IMR-90 (cell line): Measurements from ENCODE around the gene WARS2. TPM values are rescaled to one million over a fixed set of nuclear protein-coding genes. Genes with fewer than 3 reads are reported as not detected.

Source experiments
- ATAC-seq: fragments of 200-7000 bp; cut with Tn5 transposase; 2 replicates; pipeline ENCODE4 v1.9.1; 2020; ENCODE audit warnings: low read depth, mild to moderate bottlenecking, moderate library complexity
- BruUV-seq: library from RNA; stranded (reverse); fragments of 400-500 nt; replicated peaks from 2 replicates; lab custom pipeline; 2021; lab: Mats Ljungman, UMichigan
- CTCF ChIA-PET: fragments of 300-600 bp; formaldehyde crosslinking; extraction: SDS; loops from one replicate; lab custom pipeline; 2021; ENCODE audit warnings: antibody characterized with exemption; lab: Yijun Ruan, JAX
- POLR2A ChIA-PET: fragments of 300-600 bp; sonication (Branson Sonifier 250); formaldehyde crosslinking; loops from one replicate; lab custom pipeline; 2022; ENCODE audit warnings: antibody characterized with exemption; ENCODE audit not compliant: unreplicated experiment; lab: Charles Lee
- DNase-seq: peaks from one replicate; pipeline ENCODE4 v3.0.0; 2013
- H2AFZ ChIP-seq: replicated peaks from 2 replicates; pipeline ENCODE3; 2013; ENCODE audit warnings: low read length, mild to moderate bottlenecking; ENCODE audit not compliant: poor library complexity
- H2AK5ac ChIP-seq: 2 replicates; pipeline ENCODE4 v1.6.1; 2013; ENCODE audit warnings: low read depth, low read length, inconsistent platforms
- H2AK9ac ChIP-seq: replicated peaks from 2 replicates; pipeline ENCODE3; 2013; ENCODE audit warnings: mild to moderate bottlenecking, low read depth, low read length, moderate library complexity; ENCODE audit not compliant: poor library complexity
- H2BK120ac ChIP-seq: 2 replicates; pipeline ENCODE4 v1.6.1; 2013; ENCODE audit warnings: low read depth, low read length, inconsistent platforms
- H2BK15ac ChIP-seq: 3 replicates; pipeline ENCODE4 v1.6.1; 2013; ENCODE audit warnings: low read depth, low read length, inconsistent platforms
- H2BK20ac ChIP-seq: 2 replicates; pipeline ENCODE4 v1.6.1; 2013; ENCODE audit warnings: low read depth, mild to moderate bottlenecking, inconsistent platforms, low read length, moderate library complexity
- H2BK5ac ChIP-seq: 2 replicates; pipeline ENCODE4 v1.6.1; 2013; ENCODE audit warnings: mild to moderate bottlenecking, low read depth, low read length, inconsistent platforms; ENCODE audit not compliant: poor library complexity, severe bottlenecking
- H3K14ac ChIP-seq: replicated peaks from 2 replicates; pipeline ENCODE4 v1.6.1; 2013; ENCODE audit warnings: low read depth, low read length, inconsistent platforms
- H3K18ac ChIP-seq: 2 replicates; pipeline ENCODE4 v1.6.1; 2013; ENCODE audit warnings: low read depth, low read length, control low read depth
- H3K23ac ChIP-seq: 2 replicates; pipeline ENCODE4 v1.6.1; 2013; ENCODE audit warnings: low read depth, low read length, inconsistent platforms
- H3K27ac ChIP-seq: 2 replicates; pipeline ENCODE4 v1.5.1; 2013; ENCODE audit warnings: mild to moderate bottlenecking, control low read depth, low read length; ENCODE audit not compliant: insufficient read depth
- H3K27me3 ChIP-seq: 2 replicates; pipeline ENCODE4 v1.6.1; 2013; ENCODE audit warnings: low read length; ENCODE audit not compliant: control insufficient read depth, insufficient read depth
- H3K36me3 ChIP-seq: 2 replicates; pipeline ENCODE4 v1.6.1; 2013; ENCODE audit warnings: low read length, mixed read lengths; ENCODE audit not compliant: control insufficient read depth, insufficient read depth
- H3K4ac ChIP-seq: 2 replicates; pipeline ENCODE4 v1.6.1; 2013; ENCODE audit warnings: low read depth, low read length, inconsistent platforms
- H3K4me1 ChIP-seq: 2 replicates; pipeline ENCODE4 v1.6.1; 2013; ENCODE audit warnings: low read length, mixed read lengths; ENCODE audit not compliant: control insufficient read depth, insufficient read depth
- H3K4me2 ChIP-seq: 2 replicates; pipeline ENCODE4 v1.6.1; 2013; ENCODE audit warnings: low read depth, mild to moderate bottlenecking, control low read depth, low read length, moderate library complexity
- H3K4me3 ChIP-seq: 2 replicates; pipeline ENCODE4 v1.5.1; 2013; ENCODE audit warnings: low read depth, mild to moderate bottlenecking, control low read depth, low read length, moderate library complexity; ENCODE audit not compliant: insufficient read depth
- H3K56ac ChIP-seq: 2 replicates; pipeline ENCODE4 v1.6.1; 2013; ENCODE audit warnings: low read length, inconsistent platforms; ENCODE audit not compliant: insufficient read depth; ENCODE audit errors: extremely low read depth
- H3K79me1 ChIP-seq, 2 experiments: 2 replicates each; pipeline ENCODE4 v1.6.1; 2013; ENCODE audit warnings: low read length in 2 of 2, inconsistent platforms in 1 of 2, low read depth in 1 of 2
- H3K9ac ChIP-seq: 2 replicates; pipeline ENCODE4 v1.6.1; 2013; ENCODE audit warnings: low read depth, low read length, control low read depth
- H3K9me1 ChIP-seq: 2 replicates; pipeline ENCODE4 v1.6.1; 2013; ENCODE audit warnings: low read length, inconsistent platforms; ENCODE audit not compliant: insufficient read depth
- H3K9me3 ChIP-seq: 2 replicates; pipeline ENCODE4 v1.6.1; 2013; ENCODE audit warnings: low read length; ENCODE audit not compliant: control insufficient read depth, insufficient read depth
- H4K20me1 ChIP-seq: 2 replicates; pipeline ENCODE4 v1.6.1; 2013; ENCODE audit warnings: low read length, inconsistent platforms; ENCODE audit not compliant: insufficient read depth
- H4K5ac ChIP-seq: 2 replicates; pipeline ENCODE4 v1.6.1; 2013; ENCODE audit warnings: mild to moderate bottlenecking, low read depth, low read length, control low read depth
- H4K8ac ChIP-seq, 2 experiments: 2 replicates each; pipeline ENCODE4 v1.6.1; 2013; ENCODE audit warnings: low read depth in 2 of 2, low read length in 2 of 2, control low read depth in 1 of 2, inconsistent platforms in 1 of 2
- H4K91ac ChIP-seq: 2 replicates; pipeline ENCODE4 v1.6.1; 2013; ENCODE audit warnings: low read depth, low read length, inconsistent platforms; ENCODE audit not compliant: insufficient read depth
- CEBPB ChIP-seq: IDR thresholded peaks from 2 replicates; pipeline ENCODE4 v1.6.1; 2012; ENCODE audit warnings: low read depth, low read length, improper control_type of control experiment
- CTCF ChIP-seq: conservative IDR thresholded peaks from 2 replicates; pipeline ENCODE4 v1.5.1; 2012; ENCODE audit warnings: mild to moderate bottlenecking, low read depth, low read length, improper control_type of control experiment
- ELK1 ChIP-seq: fragments of 150-350 bp; IDR thresholded peaks from 2 replicates; pipeline ENCODE4 v1.6.1; 2016; ENCODE audit warnings: low read depth, mild to moderate bottlenecking, low read length, moderate library complexity, borderline replicate concordance
- FOS ChIP-seq: fragments of 150-350 bp; IDR thresholded peaks from 2 replicates; pipeline ENCODE4 v1.6.1; 2016; ENCODE audit warnings: low read depth, low read length
- MAFK ChIP-seq: IDR thresholded peaks from 2 replicates; pipeline ENCODE4 v1.6.1; 2012; ENCODE audit warnings: low read depth, low read length, improper control_type of control experiment
- MAZ ChIP-seq: IDR thresholded peaks from 2 replicates; pipeline ENCODE4 v1.6.1; 2012; ENCODE audit warnings: low read depth, mild to moderate bottlenecking, low read length, improper control_type of control experiment, moderate library complexity, borderline replicate concordance
- NFE2L2 ChIP-seq: fragments of 150-350 bp; IDR thresholded peaks from 2 replicates; pipeline ENCODE4 v1.6.1; 2016; ENCODE audit warnings: low read depth, mild to moderate bottlenecking, low read length
- RFX5 ChIP-seq: IDR thresholded peaks from 2 replicates; pipeline ENCODE4 v1.8.0; 2012; ENCODE audit warnings: low read depth, mild to moderate bottlenecking, low read length, moderate library complexity
- SMC3 ChIP-seq: fragments of 150-350 bp; IDR thresholded peaks from 2 replicates; pipeline ENCODE4 v1.6.1; 2016; ENCODE audit warnings: low read depth, mild to moderate bottlenecking, antibody characterized with exemption, low read length, moderate library complexity
- WGBS, 2 experiments: methylation state at CpG; one replicate each; pipeline versions ENCODE4 v1.1.5 to v1.1.7; 2013; ENCODE audit warnings: missing lambda C conversion rate in 2 of 2; ENCODE audit not compliant: insufficient read length in 1 of 2; ENCODE audit errors: extremely low coverage in 2 of 2; 5-methylcytosine and 5-hydroxymethylcytosine counted together
- dilution Hi-C: fragments of 300-500 bp; cut with HindIII; formaldehyde crosslinking; loops from one replicate; pipeline ENCODE4 v1.14.3; 2018; ENCODE audit warnings: low sequenced_read_pairs; ENCODE audit not compliant: unreplicated experiment
- in situ Hi-C: fragments of 300-500 bp; cut with MboI; formaldehyde crosslinking; loops from 3 replicates; pipeline ENCODE4 v1.14.3; 2019; ENCODE audit warnings: low sequenced_read_pairs, inconsistent platforms, mixed read lengths
- intact Hi-C: fragments of 100-400 bp; cut with micrococcal nuclease; formaldehyde crosslinking; loops from 2 replicates; pipeline ENCODE4 v1.10.0; 2022
- polyA plus RNA-seq, 3 experiments: library from polyadenylated mRNA; depleted of rRNA; stranded (reverse); fragments of >200 nt; gene quantifications; 2 replicates each; pipeline ENCODE4 v1.2.3, GENCODE V29; 2012; ENCODE audit warnings: low replicate concordance in 1 of 3
- total RNA-seq: library from RNA; depleted of rRNA; stranded (reverse); fragments of >200 nt; gene quantifications from 2 replicates; pipeline ENCODE4 v1.2.3, GENCODE V29; 2012
- TF ChIP-seq, protein P1 (sequence below): fragments of 150-350 bp; IDR thresholded peaks from 2 replicates; pipeline ENCODE4 v1.6.1; 2017; ENCODE audit warnings: mild to moderate bottlenecking, antibody characterized with exemption, low read length, low read depth

WARS2 gene
- total and polyA plus RNA-seq, 2 of the 4 experiments (the other 2 are of a cell fraction): 5.7 to 20.3 TPM

DNA sequence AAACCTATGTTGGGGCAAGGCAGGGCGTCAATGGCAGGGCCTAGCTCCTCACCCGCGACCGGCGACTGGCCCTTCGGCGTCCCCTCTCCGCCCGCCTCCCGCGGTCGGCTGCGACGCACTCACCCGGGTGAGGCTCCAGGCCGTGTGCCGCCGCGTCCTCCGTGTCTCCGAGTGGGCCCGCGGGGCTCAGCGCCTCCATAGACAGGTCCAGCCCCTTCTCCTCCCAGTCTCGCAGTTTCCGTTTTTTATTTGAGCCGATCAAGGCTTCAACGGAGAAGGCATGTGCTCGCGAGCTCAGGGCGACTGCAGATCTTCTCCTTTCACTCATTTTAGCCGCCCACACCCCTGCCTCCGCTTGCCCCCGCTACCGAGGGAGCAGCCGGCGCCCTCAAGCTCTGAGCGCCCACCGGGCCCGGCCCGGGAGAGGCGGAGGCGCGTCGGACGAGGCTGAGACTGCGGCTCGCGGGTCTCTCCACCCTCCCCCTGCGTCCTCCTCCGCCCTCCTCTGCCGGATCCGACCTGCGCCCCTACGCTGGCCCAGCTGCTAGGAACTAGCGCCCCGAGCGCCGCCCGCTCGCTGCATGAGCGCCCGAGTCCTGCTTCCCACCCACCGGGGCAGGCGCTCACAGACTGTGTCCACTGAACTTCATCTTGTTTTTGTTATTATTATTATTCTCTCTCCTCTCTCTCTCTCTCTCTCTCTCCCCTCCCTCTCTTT, 152.8 kb downstream of the WARS2 start (continued):
- TF ChIP-seq, protein P1, sequence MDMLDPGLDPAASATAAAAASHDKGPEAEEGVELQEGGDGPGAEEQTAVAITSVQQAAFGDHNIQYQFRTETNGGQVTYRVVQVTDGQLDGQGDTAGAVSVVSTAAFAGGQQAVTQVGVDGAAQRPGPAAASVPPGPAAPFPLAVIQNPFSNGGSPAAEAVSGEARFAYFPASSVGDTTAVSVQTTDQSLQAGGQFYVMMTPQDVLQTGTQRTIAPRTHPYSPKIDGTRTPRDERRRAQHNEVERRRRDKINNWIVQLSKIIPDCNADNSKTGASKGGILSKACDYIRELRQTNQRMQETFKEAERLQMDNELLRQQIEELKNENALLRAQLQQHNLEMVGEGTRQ: no peak

DNA sequence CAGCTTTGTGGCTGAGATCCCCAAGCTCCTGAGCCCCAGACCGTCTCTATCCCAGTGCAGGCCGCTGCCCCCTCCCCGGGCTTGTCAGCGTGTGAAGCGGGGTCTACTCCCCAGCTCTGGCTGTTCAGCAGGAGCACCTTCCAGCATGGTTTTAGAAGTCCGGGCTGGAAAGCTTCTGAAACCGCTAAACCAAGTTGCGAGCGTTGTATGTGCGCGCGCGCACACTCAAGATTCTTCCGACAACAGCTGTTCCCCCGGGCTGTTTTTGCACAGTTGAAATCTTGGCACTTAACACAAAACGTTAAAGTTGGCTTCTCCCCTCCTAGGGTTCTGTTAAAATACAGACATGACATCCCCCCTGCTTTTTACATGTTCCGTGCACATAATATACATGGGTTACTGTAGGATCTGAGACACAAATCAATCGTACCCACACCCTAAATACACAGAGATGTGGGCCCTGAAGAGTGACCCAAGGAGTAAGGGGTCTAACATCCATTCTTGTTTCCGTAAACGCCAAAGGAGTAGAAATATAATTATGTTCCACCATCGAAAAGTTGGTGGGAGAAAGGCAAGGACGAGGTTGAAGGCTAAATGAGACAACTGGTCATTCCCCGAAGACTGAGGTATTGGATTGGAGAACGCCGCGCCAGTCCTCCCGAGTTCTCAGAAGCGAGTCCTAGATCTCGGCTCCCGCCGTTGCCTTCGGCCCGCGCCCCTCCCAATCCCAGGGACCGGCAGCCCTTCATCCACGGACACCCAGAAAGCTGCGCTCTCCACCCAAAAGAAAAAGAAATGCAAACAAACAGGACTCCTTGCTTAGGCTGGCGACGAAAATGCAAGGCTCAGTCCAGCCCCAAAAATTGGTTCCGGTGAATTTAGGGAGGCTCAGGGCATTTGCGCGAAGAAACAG, 153.6 kb downstream of the WARS2 start:
- Histone ChIP-seq H4K8ac (no peak overlapping the region), H3K23ac (no peak overlapping the region), H3K4me2 (peak overlapping the region; percentile 56; the same call in 1 of the 2 replicates), H2AFZ (peak overlapping the region; percentile 73), H4K91ac (no peak overlapping the region), H4K20me1 (no peaks in the 10 kb centered on the region), H3K4me3 (peak overlapping the region; percentile 18; the same call in 1 of the 2 replicates), H3K14ac (no peak overlapping the region), H4K5ac (no peak overlapping the region), H3K9me1 (no peaks in the 10 kb centered on the region), H3K9me3 (peaks cover 32% of the 10 kb centered on the region), H2AK5ac (no peak overlapping the region), H3K56ac (no peak overlapping the region), H2AK9ac (no peak overlapping the region), H3K18ac (no peak overlapping the region), H2BK20ac (no peak overlapping the region), H3K36me3 (no peaks in the 10 kb centered on the region), H2BK120ac (no peak overlapping the region), H2BK15ac (no peak overlapping the region), H2BK5ac (no peak overlapping the region), H3K79me1 (no peaks in the 10 kb centered on the region), H3K27me3 (peaks cover 99% of the 10 kb centered on the region), H3K4ac (no peak overlapping the region), H3K9ac (no peak overlapping the region), H3K4me1 (no peaks in the 10 kb centered on the region), H3K27ac (no peak overlapping the region)
- dilution Hi-C loops: no loop called here
- DNase-seq (no peak), ATAC-seq (no peak)
- ChIA-PET POLR2A (no interaction called here), CTCF (no interaction called here)
- intact Hi-C loops: no loop called here
- WGBS, 2 experiments: 6% methylated on average over 22 of the region's 42 CpGs; no CpG with 5 or more reads in 1 of the 2 experiments
- no TSS peak for BruUV-seq
- in situ Hi-C loops: loop anchor here (10.0 kb wide), 1 partner anchor 832 kb away; no protein-coding TSS in a partner anchor
- no peak for TF ChIP-seq MAZ
- TF ChIP-seq SMC3: no peak
- TF ChIP-seq CTCF: no peak
- no peak for TF ChIP-seq RFX5
- no peak for TF ChIP-seq ELK1
- no peak for TF ChIP-seq MAFK
- TF ChIP-seq NFE2L2: no peak
- TF ChIP-seq FOS: no peak
- no peak for TF ChIP-seq CEBPB
